Endodermal cell (in vitro differentiated cells): ENCODE measurements around the gene SPATA20. TPM values are rescaled to one million over a fixed set of nuclear protein-coding genes. Genes with fewer than 3 reads are reported as not detected.

Source experiments
- DNase-seq: peaks from one replicate; pipeline ENCODE4 v3.0.0-alpha.2; 2017
- H3K27ac ChIP-seq: 2 replicates; pipeline ENCODE4 v1.5.1; 2013; ENCODE audit warnings: mild to moderate bottlenecking, low read depth, low read length, moderate library complexity
- H3K27me3 ChIP-seq: 2 replicates; pipeline ENCODE4 v1.6.1; 2013; ENCODE audit warnings: mild to moderate bottlenecking, low read length, moderate library complexity; ENCODE audit not compliant: insufficient read depth, control insufficient read depth, poor library complexity, severe bottlenecking
- H3K36me3 ChIP-seq: 2 replicates; pipeline ENCODE4 v1.7.0; 2013; ENCODE audit warnings: mild to moderate bottlenecking, low read length, moderate library complexity; ENCODE audit not compliant: control insufficient read depth, insufficient read depth
- H3K4me1 ChIP-seq: one replicate; pipeline ENCODE4 v1.7.0; 2013; ENCODE audit warnings: low read length; ENCODE audit not compliant: control insufficient read depth, insufficient read depth
- H3K4me3 ChIP-seq: 2 replicates; pipeline ENCODE4 v1.5.1; 2013; ENCODE audit warnings: mild to moderate bottlenecking, low read length, moderate library complexity
- H3K9ac ChIP-seq: 2 replicates; pipeline ENCODE4 v1.6.1; 2013; ENCODE audit warnings: mild to moderate bottlenecking, low read length, moderate library complexity; ENCODE audit not compliant: poor library complexity, severe bottlenecking; ENCODE audit errors: extremely low read depth
- H3K9me3 ChIP-seq: 2 replicates; pipeline ENCODE4 v1.6.1; 2013; ENCODE audit warnings: mild to moderate bottlenecking, low read length, moderate library complexity; ENCODE audit not compliant: control insufficient read depth
- H3K27ac Mint-ChIP-seq: 2 replicates; pipeline ENCODE4 v1.8.0; 2020; ENCODE audit warnings: mixed read lengths
- H3K27me3 Mint-ChIP-seq: 2 replicates; pipeline ENCODE4 v1.8.0; 2021; ENCODE audit warnings: mild to moderate bottlenecking, mixed read lengths; ENCODE audit not compliant: insufficient read depth
- H3K36me3 Mint-ChIP-seq: 2 replicates; pipeline ENCODE4 v1.8.0; 2020; ENCODE audit warnings: low read depth, mixed read lengths
- H3K4me1 Mint-ChIP-seq: 2 replicates; pipeline ENCODE4 v1.8.0; 2020; ENCODE audit warnings: mixed read lengths
- H3K4me3 Mint-ChIP-seq: 2 replicates; pipeline ENCODE4 v1.8.0; 2020; ENCODE audit warnings: mild to moderate bottlenecking, moderate library complexity, mixed read lengths
- H3K9me3 Mint-ChIP-seq: 2 replicates; pipeline ENCODE4 v1.8.0; 2020; ENCODE audit warnings: mild to moderate bottlenecking, mixed read lengths
- WGBS, 2 experiments: methylation state at CpG; one replicate each; pipeline versions ENCODE4 v1.1.5 to v1.1.7; 2013; ENCODE audit warnings: missing lambda C conversion rate in 2 of 2, mixed read lengths in 1 of 2; ENCODE audit not compliant: insufficient coverage in 1 of 2, insufficient read length in 1 of 2; 5-methylcytosine and 5-hydroxymethylcytosine counted together
- total RNA-seq, 2 donors: library from RNA; stranded (reverse); fragmentation: NEBNext Ultra II Directional in 1 of 2; extraction: Animal tissue kit (Norgen Biotek cat#: 25700) in 1 of 2; gene quantifications; 2 replicates in 1 of 2; 3 replicates in 1 of 2; pipeline ENCODE4 v1.2.1, GENCODE V29; 2021
- TF ChIP-seq, protein P1 (sequence below): fragments of 200-600 bp; sonication (generic); conservative IDR thresholded peaks from 2 replicates; pipeline ENCODE4 v1.5.0; 2021; ENCODE audit warnings: antibody characterized with exemption, mild to moderate bottlenecking

The SPATA20 gene
- total RNA-seq, 2 donors from 2014 or later = 40.4 to 40.5 TPM

DNA sequence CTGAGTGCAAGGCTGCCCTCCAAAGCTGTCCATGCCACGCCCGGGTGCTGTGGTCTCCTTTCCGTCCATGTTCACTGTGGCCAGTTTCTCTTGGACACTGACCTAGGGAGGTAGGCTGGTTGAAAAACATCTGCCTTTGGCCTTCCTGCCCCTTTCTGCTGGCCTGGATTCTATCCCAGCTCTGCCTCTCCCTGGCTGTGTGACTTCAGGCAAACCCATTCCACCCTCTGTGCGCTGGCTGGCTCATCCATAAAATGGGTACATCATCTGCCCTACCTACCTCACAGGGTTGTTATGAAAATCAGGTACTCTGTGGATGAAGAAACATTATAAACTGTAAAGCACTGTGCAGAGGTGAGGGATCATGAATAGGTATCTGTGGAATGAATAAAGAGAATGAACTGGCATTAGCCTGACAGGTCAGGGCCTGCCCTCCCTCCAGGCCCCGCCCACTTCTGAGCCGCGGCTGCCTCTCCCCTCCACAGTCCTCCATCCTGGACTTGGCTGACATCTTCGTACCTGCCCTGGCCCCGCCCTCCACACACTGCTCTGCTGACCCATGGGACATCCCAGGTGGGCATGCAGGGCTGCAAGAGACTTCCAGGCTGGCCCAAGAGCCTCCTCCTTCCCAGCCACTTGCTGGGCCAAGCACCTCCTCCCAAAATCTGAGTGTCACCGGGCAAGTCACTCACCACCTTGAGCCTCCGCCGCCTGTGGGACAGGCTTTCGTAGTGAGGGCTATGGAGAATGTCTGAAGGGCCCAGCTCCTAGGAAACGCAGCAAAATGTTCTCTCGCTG lies 7.0 kb upstream of the SPATA20 start:
- TF ChIP-seq, protein P1, sequence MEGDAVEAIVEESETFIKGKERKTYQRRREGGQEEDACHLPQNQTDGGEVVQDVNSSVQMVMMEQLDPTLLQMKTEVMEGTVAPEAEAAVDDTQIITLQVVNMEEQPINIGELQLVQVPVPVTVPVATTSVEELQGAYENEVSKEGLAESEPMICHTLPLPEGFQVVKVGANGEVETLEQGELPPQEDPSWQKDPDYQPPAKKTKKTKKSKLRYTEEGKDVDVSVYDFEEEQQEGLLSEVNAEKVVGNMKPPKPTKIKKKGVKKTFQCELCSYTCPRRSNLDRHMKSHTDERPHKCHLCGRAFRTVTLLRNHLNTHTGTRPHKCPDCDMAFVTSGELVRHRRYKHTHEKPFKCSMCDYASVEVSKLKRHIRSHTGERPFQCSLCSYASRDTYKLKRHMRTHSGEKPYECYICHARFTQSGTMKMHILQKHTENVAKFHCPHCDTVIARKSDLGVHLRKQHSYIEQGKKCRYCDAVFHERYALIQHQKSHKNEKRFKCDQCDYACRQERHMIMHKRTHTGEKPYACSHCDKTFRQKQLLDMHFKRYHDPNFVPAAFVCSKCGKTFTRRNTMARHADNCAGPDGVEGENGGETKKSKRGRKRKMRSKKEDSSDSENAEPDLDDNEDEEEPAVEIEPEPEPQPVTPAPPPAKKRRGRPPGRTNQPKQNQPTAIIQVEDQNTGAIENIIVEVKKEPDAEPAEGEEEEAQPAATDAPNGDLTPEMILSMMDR = no peak
- no peaks in the 10 kb centered on the region for H3K36me3 Mint-ChIP-seq
- H3K4me1 ChIP-seq = peaks cover 6% of the 10 kb centered on the region
- no peaks in the 10 kb centered on the region for H3K9me3 ChIP-seq
- H3K27me3 Mint-ChIP-seq = peaks cover 26% of the 10 kb centered on the region
- H3K27me3 ChIP-seq = peaks cover 6% of the 10 kb centered on the region
- peak; percentile 83 for DNase-seq
- H3K4me1 Mint-ChIP-seq = peaks cover 10% of the 10 kb centered on the region
- H3K27ac ChIP-seq = no peak overlapping the region
- no peak overlapping the region for H3K9ac ChIP-seq
- no peak overlapping the region for H3K4me3 Mint-ChIP-seq
- 83 to 92% methylated on average over 7 to 15 of the region's 15 CpGs for WGBS, 2 experiments
- no peak overlapping the region for H3K4me3 ChIP-seq
- no peaks in the 10 kb centered on the region for H3K36me3 ChIP-seq
- H3K27ac Mint-ChIP-seq = no peak overlapping the region
- H3K9me3 Mint-ChIP-seq = no peaks in the 10 kb centered on the region

DNA sequence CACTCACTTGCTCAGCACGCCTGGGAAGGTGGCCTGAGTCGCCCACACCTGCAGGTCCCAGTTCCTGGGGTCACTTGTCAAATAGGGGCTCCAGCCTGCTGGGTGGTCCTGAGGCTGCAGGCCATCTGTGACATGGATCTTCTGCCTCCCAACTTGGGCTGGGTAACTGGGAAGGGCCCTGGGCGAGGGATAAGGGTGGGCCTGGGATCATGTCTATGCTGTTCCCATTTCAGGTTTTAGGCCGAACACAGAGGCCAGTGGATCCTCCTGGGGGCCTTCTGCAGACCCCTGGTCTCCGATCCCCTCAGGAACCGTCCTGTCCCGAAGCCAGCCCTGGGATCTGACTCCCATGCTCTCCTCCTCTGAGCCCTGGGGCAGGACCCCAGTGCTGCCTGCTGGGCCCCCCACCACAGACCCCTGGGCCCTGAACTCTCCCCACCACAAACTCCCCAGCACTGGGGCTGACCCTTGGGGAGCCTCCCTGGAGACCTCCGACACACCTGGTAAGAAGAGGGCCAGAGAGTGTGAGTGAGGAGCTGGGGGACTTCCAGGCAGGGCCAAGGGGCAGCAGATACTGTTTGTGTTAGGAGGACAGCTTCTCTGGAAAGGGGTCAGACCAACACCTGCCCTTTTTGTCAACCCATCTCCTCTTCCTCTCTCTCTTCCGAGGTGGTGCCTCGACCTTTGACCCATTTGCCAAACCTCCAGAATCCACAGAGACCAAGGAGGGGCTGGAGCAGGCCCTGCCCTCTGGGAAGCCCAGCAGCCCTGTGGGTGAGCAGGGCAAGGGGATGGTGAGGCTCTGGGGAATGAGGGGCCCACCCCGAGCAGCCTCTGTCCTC lies 6.2 kb upstream of the SPATA20 start:
- Mint-ChIP-seq H3K4me3 (peak overlapping the region; percentile 69), H3K27me3 (peaks cover 25% of the 10 kb centered on the region), H3K36me3 (no peaks in the 10 kb centered on the region), H3K9me3 (no peaks in the 10 kb centered on the region), H3K27ac (no peak overlapping the region), H3K4me1 (peaks cover 10% of the 10 kb centered on the region)
- Histone ChIP-seq H3K27me3 (no peaks in the 10 kb centered on the region), H3K4me3 (peak overlapping the region; percentile 84), H3K4me1 (peaks cover 6% of the 10 kb centered on the region), H3K9ac (no peak overlapping the region), H3K36me3 (no peaks in the 10 kb centered on the region), H3K27ac (no peak overlapping the region), H3K9me3 (no peaks in the 10 kb centered on the region)
- TF ChIP-seq, protein P1 = no peak
- 93 to 95% methylated on average over 7 to 10 of the region's 11 CpGs for WGBS, 2 experiments
- no peak for DNase-seq

DNA sequence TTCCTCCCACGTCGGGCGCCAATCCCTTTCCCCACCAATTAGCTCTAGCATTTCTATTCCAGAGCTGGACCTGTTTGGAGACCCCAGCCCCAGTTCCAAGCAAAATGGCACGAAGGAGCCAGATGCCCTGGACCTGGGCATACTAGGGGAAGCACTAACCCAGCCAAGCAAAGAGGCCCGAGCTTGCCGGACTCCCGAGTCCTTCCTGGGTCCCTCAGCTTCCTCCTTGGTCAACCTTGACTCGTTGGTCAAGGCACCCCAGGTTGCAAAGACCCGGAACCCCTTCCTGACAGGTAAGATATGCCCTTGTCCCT lies 5.6 kb upstream of the SPATA20 start:
- WGBS, 2 experiments = 70 to 85% methylated on average over 7 to 9 of the region's 9 CpGs
- Histone ChIP-seq H3K4me1 (peaks cover 6% of the 10 kb centered on the region), H3K9ac (peak overlapping the region; percentile 15), H3K4me3 (peak overlapping the region; percentile 84), H3K27me3 (no peaks in the 10 kb centered on the region), H3K36me3 (no peaks in the 10 kb centered on the region), H3K27ac (no peak overlapping the region), H3K9me3 (no peaks in the 10 kb centered on the region)
- Mint-ChIP-seq H3K9me3 (no peaks in the 10 kb centered on the region), H3K27me3 (peaks cover 25% of the 10 kb centered on the region), H3K4me3 (peak overlapping the region; percentile 69), H3K36me3 (no peaks in the 10 kb centered on the region), H3K4me1 (peaks cover 10% of the 10 kb centered on the region), H3K27ac (no peak overlapping the region)
- no peak for DNase-seq
- TF ChIP-seq, protein P1 = no peak
